Gastrocnemius medialis (tissue), 4 donors: ENCODE data around the gene ERO1A.

Source experiments
- CTCF ChIP-seq, 5 experiments: fragments of 450-650 bp in 3 of 5; fragments of 200-600 bp in 2 of 5; sonication (generic) in 2 of 5; IDR thresholded peaks in 4 of 5; conservative IDR thresholded peaks in 1 of 5; 1 replicate in 4 of 5; 2 replicates in 1 of 5; pipeline ENCODE4 v1.5.1; 2016 to 2019; ENCODE audit warnings: antibody characterized with exemption in 5 of 5, mild to moderate bottlenecking in 3 of 5, moderate library complexity in 3 of 5
- POLR2A ChIP-seq, 2 donors: fragments of 450-650 bp; IDR thresholded peaks; one replicate each; pipeline ENCODE4 v1.6.1; 2017; ENCODE audit warnings: antibody characterized with exemption in 2 of 2, mild to moderate bottlenecking in 2 of 2, moderate library complexity in 2 of 2

GRCh38 chr14:52730709-52731111 is 35.4 kb upstream of the ERO1A start:
- TF ChIP-seq CTCF (IDR thresholded peaks at IDR 0.05 in 4 of 5, conservative IDR thresholded peaks at IDR 0.05 in 1 of 5) (no peak), POLR2A (IDR thresholded peaks at IDR 0.05) (no peak)
